HepG2 (cell line): ENCODE results near the gene NHP2. TPM values are rescaled to one million over a fixed set of nuclear protein-coding genes. Genes with fewer than 3 reads are reported as not detected.
A peak's percentile ranks its signal among the peaks of the same experiment; 100 is the strongest.

ENCODE experiments used
- AHR ChIP-seq: IDR thresholded peaks from 2 replicates; pipeline ENCODE4 v1.6.1; 2018; ENCODE audit warnings: missing genetic modification reagents, missing compliant biosample characterization
- CHCHD3 ChIP-seq: sonication (generic); formaldehyde crosslinking; IDR thresholded peaks from 2 replicates; pipeline ENCODE4 v1.8.0; 2022; ENCODE audit warnings: mild to moderate bottlenecking, missing genetic modification reagents, moderate library complexity
- EED ChIP-seq: sonication (generic); formaldehyde crosslinking; IDR thresholded peaks from 2 replicates; pipeline ENCODE4 v1.5.0; 2020; ENCODE audit warnings: mild to moderate bottlenecking, missing genetic modification reagents
- FOXA3 ChIP-seq: IDR thresholded peaks from 2 replicates; pipeline ENCODE4 v1.6.1; 2016; ENCODE audit warnings: missing genetic modification reagents, missing compliant biosample characterization
- GATAD2A ChIP-seq: IDR thresholded peaks from 2 replicates; pipeline ENCODE4 v1.6.1; 2016
- HNRNPK ChIP-seq: fragments of 200-400 bp; formaldehyde crosslinking; IDR thresholded peaks from 2 replicates; pipeline ENCODE4 v1.6.1; 2018; ENCODE audit warnings: low read length, low read depth, moderate library complexity, mild to moderate bottlenecking; ENCODE audit not compliant: poor library complexity, severe bottlenecking
- HNRNPLL ChIP-seq: fragments of 200-400 bp; formaldehyde crosslinking; IDR thresholded peaks from 2 replicates; pipeline ENCODE4 v1.6.1; 2017; ENCODE audit warnings: mild to moderate bottlenecking, low read depth, low read length; ENCODE audit not compliant: poor library complexity, severe bottlenecking
- PITX1 ChIP-seq: sonication (generic); formaldehyde crosslinking; IDR thresholded peaks from 2 replicates; pipeline ENCODE4 v1.5.1; 2020; ENCODE audit warnings: mild to moderate bottlenecking, missing genetic modification reagents
- POLR2A ChIP-seq, 2 experiments: IDR thresholded peaks; 2 replicates each; pipeline ENCODE4 v1.6.1; 2011; ENCODE audit warnings: low read depth in 2 of 2, low read length in 2 of 2, mild to moderate bottlenecking in 1 of 2, moderate library complexity in 1 of 2; ENCODE audit not compliant: insufficient read depth in 1 of 2
- SAFB2 ChIP-seq: sonication (generic); formaldehyde crosslinking; IDR thresholded peaks from 2 replicates; pipeline ENCODE4 v1.5.1; 2020; ENCODE audit warnings: missing genetic modification reagents, low read depth, mild to moderate bottlenecking, borderline replicate concordance
- TCF12 ChIP-seq, 2 experiments: fragments of 450-650 bp in 1 of 2; sonication (generic) in 1 of 2; formaldehyde crosslinking in 1 of 2; IDR thresholded peaks; 2 replicates each; pipeline versions ENCODE4 v1.6.1 to v1.8.0; 2017 to 2022; ENCODE audit warnings: antibody characterized with exemption in 1 of 2, mild to moderate bottlenecking in 1 of 2, missing genetic modification reagents in 1 of 2, moderate library complexity in 1 of 2
- ZBTB7B ChIP-seq: sonication (generic); formaldehyde crosslinking; IDR thresholded peaks from 2 replicates; pipeline ENCODE4 v1.4.0; 2020; ENCODE audit warnings: missing genetic modification reagents
- ZEB1 ChIP-seq: IDR thresholded peaks from 2 replicates; pipeline ENCODE4 v1.6.1; 2012; ENCODE audit warnings: mild to moderate bottlenecking, low read depth, inconsistent platforms; ENCODE audit not compliant: insufficient replicate concordance
- ZKSCAN1 ChIP-seq: fragments of 150-350 bp; IDR thresholded peaks from 2 replicates; pipeline ENCODE4 v1.6.1; 2014; ENCODE audit warnings: low read length
- ZNF501 ChIP-seq: sonication (generic); formaldehyde crosslinking; IDR thresholded peaks from 2 replicates; pipeline ENCODE4 v1.5.1; 2020; ENCODE audit warnings: mild to moderate bottlenecking, moderate library complexity, missing genetic modification reagents
- ZNF644 ChIP-seq: IDR thresholded peaks from 2 replicates; pipeline ENCODE4 v1.6.1; 2016; ENCODE audit warnings: low read depth
- polyA plus RNA-seq, 8 experiments: library from polyadenylated mRNA; depleted of rRNA in 3 of 8; stranded (reverse) in 7 of 8; unstranded in 1 of 8; fragments of >200 nt; fragmentation: Illumina TruSeq in 4 of 8; extraction: Trizol in 4 of 8; gene quantifications; 2 replicates each; pipeline versions ENCODE4 v1.2.1 to v1.2.3, GENCODE V29; 2011 to 2016; ENCODE audit warnings: low read depth in 4 of 8, missing spikeins in 1 of 8, mixed read lengths in 1 of 8; ENCODE audit not compliant: insufficient read depth in 1 of 8
- total RNA-seq, 5 experiments: library from RNA; depleted of rRNA; stranded (reverse); fragments of >200 nt; fragmentation: Illumina TruSeq; extraction: Trizol; gene quantifications; 2 replicates each; pipeline ENCODE4 v1.2.3, GENCODE V29; 2016; ENCODE audit warnings: low read depth in 1 of 5
- TF ChIP-seq, protein P1 (sequence below): sonication (generic); formaldehyde crosslinking; IDR thresholded peaks from 2 replicates; pipeline ENCODE4 v1.5.1; 2020; ENCODE audit warnings: mild to moderate bottlenecking, moderate library complexity, missing genetic modification reagents
- TF ChIP-seq, protein P2 (sequence below), 2 experiments: sonication (generic) in 1 of 2; formaldehyde crosslinking in 1 of 2; IDR thresholded peaks; 2 replicates each; pipeline versions ENCODE4 v1.4.0 to v1.6.1; 2018 to 2020; ENCODE audit warnings: missing genetic modification reagents in 2 of 2, borderline replicate concordance in 1 of 2, low read depth in 1 of 2, mild to moderate bottlenecking in 1 of 2, missing biosample characterization in 1 of 2
- TF ChIP-seq, protein P3 (sequence below): sonication (generic); formaldehyde crosslinking; IDR thresholded peaks from 2 replicates; pipeline ENCODE4 v1.5.1; 2020; ENCODE audit warnings: mild to moderate bottlenecking, missing genetic modification reagents, borderline replicate concordance

The NHP2 gene
- total and polyA plus RNA-seq, 2 of the 13 experiments (the other 11 are each of a cell fraction or from before 2014, with no cell fraction given), result 56.2 to 96.1 TPM

DNA sequence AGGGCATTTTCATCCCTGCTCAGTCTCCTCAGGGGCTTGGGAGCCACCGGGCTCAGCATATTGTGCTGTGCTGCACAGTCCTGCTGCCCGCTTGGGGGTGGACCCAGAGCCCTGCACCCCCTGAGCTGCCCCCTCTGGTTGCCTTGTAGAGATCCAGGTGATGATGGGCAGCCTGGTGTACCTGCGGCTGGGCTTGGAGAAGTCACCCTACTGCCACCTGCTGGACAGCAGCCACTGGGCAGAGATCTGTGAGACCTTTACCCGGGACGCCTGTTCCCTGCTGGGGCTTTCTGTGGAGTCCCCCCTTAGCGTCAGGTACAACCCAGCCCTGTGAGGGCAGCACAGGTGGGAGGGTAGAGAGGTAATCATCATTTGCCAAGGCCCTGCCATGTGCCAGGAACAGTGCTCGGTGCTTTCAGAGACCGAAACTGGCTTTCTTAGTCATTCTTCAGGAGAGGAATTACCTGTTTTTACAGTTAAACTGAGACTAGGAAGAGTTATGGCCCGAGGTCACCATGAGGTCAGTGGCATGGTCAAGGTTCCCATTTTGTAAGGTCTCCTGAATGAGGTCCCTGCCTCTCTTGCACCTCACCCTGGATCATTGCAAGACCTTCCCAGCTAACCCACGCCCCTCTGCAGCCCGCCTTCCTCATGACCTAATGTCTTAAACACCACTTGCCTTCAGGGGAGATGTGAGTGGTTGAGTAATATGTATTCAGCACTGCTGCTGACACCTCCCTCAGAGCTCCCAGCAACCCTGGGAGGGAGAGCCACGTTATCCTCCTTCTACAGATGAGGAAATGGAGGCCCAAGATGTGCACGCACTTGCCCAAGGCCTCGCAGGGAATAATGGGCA is 7.5 kb downstream of the NHP2 start (continued):
- no peak for TF ChIP-seq SAFB2 (CRISPR knock-in tag)
- 0 out of 2 replicates have a peak, but pooled peaks have one; percentile 47 for TF ChIP-seq AHR (CRISPR knock-in tag)
- TF ChIP-seq POLR2A (IDR thresholded peaks at IDR 0.05; ENCODE audit: insufficient read depth in 1 of 2, low read depth in 2 of 2, low read length in 2 of 2), result peak in 1 of 2 experiments; percentile 40; a peak in 1 of 4 replicates
- TF ChIP-seq ZEB1, result no peak
- TF ChIP-seq, protein P1, sequence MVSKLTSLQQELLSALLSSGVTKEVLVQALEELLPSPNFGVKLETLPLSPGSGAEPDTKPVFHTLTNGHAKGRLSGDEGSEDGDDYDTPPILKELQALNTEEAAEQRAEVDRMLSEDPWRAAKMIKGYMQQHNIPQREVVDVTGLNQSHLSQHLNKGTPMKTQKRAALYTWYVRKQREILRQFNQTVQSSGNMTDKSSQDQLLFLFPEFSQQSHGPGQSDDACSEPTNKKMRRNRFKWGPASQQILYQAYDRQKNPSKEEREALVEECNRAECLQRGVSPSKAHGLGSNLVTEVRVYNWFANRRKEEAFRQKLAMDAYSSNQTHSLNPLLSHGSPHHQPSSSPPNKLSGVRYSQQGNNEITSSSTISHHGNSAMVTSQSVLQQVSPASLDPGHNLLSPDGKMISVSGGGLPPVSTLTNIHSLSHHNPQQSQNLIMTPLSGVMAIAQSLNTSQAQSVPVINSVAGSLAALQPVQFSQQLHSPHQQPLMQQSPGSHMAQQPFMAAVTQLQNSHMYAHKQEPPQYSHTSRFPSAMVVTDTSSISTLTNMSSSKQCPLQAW (CRISPR knock-in tag), result 0 out of 2 replicates have a peak, but pooled peaks have one; percentile 31
- no peak for TF ChIP-seq GATAD2A (CRISPR knock-in tag)
- no peak for TF ChIP-seq ZNF644 (CRISPR knock-in tag)
- no peak for TF ChIP-seq ZKSCAN1
- no peak for TF ChIP-seq FOXA3 (CRISPR knock-in tag)
- TF ChIP-seq, protein P2, sequence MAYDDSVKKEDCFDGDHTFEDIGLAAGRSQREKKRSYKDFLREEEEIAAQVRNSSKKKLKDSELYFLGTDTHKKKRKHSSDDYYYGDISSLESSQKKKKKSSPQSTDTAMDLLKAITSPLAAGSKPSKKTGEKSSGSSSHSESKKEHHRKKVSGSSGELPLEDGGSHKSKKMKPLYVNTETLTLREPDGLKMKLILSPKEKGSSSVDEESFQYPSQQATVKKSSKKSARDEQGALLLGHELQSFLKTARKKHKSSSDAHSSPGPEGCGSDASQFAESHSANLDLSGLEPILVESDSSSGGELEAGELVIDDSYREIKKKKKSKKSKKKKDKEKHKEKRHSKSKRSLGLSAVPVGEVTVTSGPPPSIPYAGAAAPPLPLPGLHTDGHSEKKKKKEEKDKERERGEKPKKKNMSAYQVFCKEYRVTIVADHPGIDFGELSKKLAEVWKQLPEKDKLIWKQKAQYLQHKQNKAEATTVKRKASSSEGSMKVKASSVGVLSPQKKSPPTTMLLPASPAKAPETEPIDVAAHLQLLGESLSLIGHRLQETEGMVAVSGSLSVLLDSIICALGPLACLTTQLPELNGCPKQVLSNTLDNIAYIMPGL (CRISPR knock-in tag; IDR thresholded peaks at IDR 0.05; ENCODE audit: borderline replicate concordance in 1 of 2, low read depth in 1 of 2), result peak; percentile 45 to 56; a peak in 1 of 4 replicates
- no peak for TF ChIP-seq HNRNPK
- TF ChIP-seq ZNF501, result peak; percentile 36; the same call in 1 of the 2 replicates
- no peak for TF ChIP-seq TCF12 (IDR thresholded peaks at IDR 0.05)
- no peak for TF ChIP-seq TCF12 (CRISPR knock-in tag; IDR thresholded peaks at IDR 0.05)
- TF ChIP-seq EED (CRISPR knock-in tag), result no peak
- TF ChIP-seq, protein P3, sequence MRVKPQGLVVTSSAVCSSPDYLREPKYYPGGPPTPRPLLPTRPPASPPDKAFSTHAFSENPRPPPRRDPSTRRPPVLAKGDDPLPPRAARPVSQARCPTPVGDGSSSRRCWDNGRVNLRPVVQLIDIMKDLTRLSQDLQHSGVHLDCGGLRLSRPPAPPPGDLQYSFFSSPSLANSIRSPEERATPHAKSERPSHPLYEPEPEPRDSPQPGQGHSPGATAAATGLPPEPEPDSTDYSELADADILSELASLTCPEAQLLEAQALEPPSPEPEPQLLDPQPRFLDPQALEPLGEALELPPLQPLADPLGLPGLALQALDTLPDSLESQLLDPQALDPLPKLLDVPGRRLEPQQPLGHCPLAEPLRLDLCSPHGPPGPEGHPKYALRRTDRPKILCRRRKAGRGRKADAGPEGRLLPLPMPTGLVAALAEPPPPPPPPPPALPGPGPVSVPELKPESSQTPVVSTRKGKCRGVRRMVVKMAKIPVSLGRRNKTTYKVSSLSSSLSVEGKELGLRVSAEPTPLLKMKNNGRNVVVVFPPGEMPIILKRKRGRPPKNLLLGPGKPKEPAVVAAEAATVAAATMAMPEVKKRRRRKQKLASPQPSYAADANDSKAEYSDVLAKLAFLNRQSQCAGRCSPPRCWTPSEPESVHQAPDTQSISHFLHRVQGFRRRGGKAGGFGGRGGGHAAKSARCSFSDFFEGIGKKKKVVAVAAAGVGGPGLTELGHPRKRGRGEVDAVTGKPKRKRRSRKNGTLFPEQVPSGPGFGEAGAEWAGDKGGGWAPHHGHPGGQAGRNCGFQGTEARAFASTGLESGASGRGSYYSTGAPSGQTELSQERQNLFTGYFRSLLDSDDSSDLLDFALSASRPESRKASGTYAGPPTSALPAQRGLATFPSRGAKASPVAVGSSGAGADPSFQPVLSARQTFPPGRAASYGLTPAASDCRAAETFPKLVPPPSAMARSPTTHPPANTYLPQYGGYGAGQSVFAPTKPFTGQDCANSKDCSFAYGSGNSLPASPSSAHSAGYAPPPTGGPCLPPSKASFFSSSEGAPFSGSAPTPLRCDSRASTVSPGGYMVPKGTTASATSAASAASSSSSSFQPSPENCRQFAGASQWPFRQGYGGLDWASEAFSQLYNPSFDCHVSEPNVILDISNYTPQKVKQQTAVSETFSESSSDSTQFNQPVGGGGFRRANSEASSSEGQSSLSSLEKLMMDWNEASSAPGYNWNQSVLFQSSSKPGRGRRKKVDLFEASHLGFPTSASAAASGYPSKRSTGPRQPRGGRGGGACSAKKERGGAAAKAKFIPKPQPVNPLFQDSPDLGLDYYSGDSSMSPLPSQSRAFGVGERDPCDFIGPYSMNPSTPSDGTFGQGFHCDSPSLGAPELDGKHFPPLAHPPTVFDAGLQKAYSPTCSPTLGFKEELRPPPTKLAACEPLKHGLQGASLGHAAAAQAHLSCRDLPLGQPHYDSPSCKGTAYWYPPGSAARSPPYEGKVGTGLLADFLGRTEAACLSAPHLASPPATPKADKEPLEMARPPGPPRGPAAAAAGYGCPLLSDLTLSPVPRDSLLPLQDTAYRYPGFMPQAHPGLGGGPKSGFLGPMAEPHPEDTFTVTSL, result no peak
- no peak for TF ChIP-seq HNRNPLL
- no peak for TF ChIP-seq PITX1 (CRISPR knock-in tag)
- no peak for TF ChIP-seq CHCHD3
- no peak for TF ChIP-seq ZBTB7B
